PC-9 (cell line): Measurements from ENCODE around the gene ALKAL2.

Source experiments
- EZH2 ChIP-seq: fragments of 200-600 bp; sonication (generic); IDR thresholded peaks from 2 replicates; pipeline ENCODE4 v1.8.0; 2017; ENCODE audit warnings: antibody characterized with exemption, low read depth
- TF ChIP-seq, protein P1 (sequence below): fragments of 200-600 bp; sonication (generic); conservative IDR thresholded peaks from 2 replicates; pipeline ENCODE4 v1.6.1; 2017; ENCODE audit warnings: mixed run types, antibody characterized with exemption, mild to moderate bottlenecking, moderate library complexity

DNA sequence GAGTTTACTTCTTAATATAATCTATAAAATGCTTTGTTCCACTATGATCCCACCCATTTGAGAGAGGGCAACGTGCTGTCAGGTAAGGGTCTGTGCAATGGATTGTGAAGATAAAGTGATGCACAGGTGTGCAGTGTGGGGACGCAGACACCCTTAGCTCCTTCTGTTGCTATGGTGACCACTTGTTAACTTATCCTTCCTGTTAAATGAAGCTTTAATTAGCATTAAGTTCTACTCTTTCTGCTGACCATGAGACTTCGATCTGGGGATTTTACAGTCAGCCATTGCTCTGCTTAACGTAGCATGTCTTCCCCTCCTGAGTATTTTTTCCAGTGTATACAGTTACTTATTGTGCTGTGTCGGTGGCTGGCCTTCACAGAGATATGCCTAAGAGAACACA lies 23.1 kb upstream of the ALKAL2 start:
- TF ChIP-seq, protein P1, sequence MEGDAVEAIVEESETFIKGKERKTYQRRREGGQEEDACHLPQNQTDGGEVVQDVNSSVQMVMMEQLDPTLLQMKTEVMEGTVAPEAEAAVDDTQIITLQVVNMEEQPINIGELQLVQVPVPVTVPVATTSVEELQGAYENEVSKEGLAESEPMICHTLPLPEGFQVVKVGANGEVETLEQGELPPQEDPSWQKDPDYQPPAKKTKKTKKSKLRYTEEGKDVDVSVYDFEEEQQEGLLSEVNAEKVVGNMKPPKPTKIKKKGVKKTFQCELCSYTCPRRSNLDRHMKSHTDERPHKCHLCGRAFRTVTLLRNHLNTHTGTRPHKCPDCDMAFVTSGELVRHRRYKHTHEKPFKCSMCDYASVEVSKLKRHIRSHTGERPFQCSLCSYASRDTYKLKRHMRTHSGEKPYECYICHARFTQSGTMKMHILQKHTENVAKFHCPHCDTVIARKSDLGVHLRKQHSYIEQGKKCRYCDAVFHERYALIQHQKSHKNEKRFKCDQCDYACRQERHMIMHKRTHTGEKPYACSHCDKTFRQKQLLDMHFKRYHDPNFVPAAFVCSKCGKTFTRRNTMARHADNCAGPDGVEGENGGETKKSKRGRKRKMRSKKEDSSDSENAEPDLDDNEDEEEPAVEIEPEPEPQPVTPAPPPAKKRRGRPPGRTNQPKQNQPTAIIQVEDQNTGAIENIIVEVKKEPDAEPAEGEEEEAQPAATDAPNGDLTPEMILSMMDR = no peak
- TF ChIP-seq EZH2 = no peak
